Cardiac muscle cell (in vitro differentiated cells and primary cell): ENCODE measurements around the gene FEM1B. TPM values are rescaled to one million over a fixed set of nuclear protein-coding genes. Genes with fewer than 3 reads are reported as not detected.

Experiments
- DNase-seq, 2 donors: peaks; one replicate each; pipeline versions ENCODE4 v3.0.0 to v3.0.0-alpha.2; 2010 to 2017; ENCODE audit warnings: low read depth in 1 of 2, low spot score in 1 of 2
- H3K27ac ChIP-seq: fragments of 200-600 bp; sonication (generic); 2 replicates; pipeline ENCODE4 v1.5.1; 2016
- H3K27me3 ChIP-seq: fragments of 200-600 bp; sonication (generic); 2 replicates; pipeline ENCODE4 v1.6.0; 2016; ENCODE audit warnings: control low read depth
- H3K36me3 ChIP-seq: fragments of 200-600 bp; sonication (generic); 2 replicates; pipeline ENCODE4 v1.5.1; 2016; ENCODE audit warnings: control low read depth
- H3K4me1 ChIP-seq: fragments of 200-600 bp; sonication (generic); 2 replicates; pipeline ENCODE4 v1.8.1; 2017; ENCODE audit warnings: low read depth, mild to moderate bottlenecking, mixed run types
- H3K4me3 ChIP-seq: fragments of 200-600 bp; sonication (generic); 2 replicates; pipeline ENCODE4 v1.5.1; 2016; ENCODE audit warnings: mild to moderate bottlenecking
- H3K9me3 ChIP-seq: fragments of 200-600 bp; sonication (generic); 2 replicates; pipeline ENCODE4 v1.5.1; 2017; ENCODE audit warnings: low read depth, mild to moderate bottlenecking, control low read depth
- CTCF ChIP-seq: IDR thresholded peaks from 2 replicates; pipeline ENCODE4 v1.5.1; 2012; ENCODE audit warnings: low read depth, mild to moderate bottlenecking, low read length
- polyA plus RNA-seq: library from polyadenylated mRNA; unstranded; fragments of >200 nt; fragmentation: Nextera tagmentation; extraction: Ambion mirVana; gene quantifications from 2 replicates; pipeline ENCODE4 v1.2.1, GENCODE V29; 2016
- total RNA-seq: library from RNA; depleted of rRNA; stranded (reverse); fragments of >200 nt; gene quantifications from 2 replicates; pipeline ENCODE4 v1.2.3, GENCODE V29; 2016

Gene FEM1B
- total and polyA plus RNA-seq, 2 experiments from 2014 or later, result 23.0 to 59.7 TPM

- no peaks in the 10 kb centered on the region for H3K4me1 ChIP-seq
- no peak overlapping the region for H3K27ac ChIP-seq
- H3K4me3 ChIP-seq, result no peak overlapping the region
- no peaks in the 10 kb centered on the region for H3K27me3 ChIP-seq
- no peaks in the 10 kb centered on the region for H3K36me3 ChIP-seq
- TF ChIP-seq CTCF, result no peak
- H3K9me3 ChIP-seq, result no peaks in the 10 kb centered on the region
- DNase-seq, result no peak
Observed at GRCh38 chr15:68314563-68314962, 37.0 kb downstream of the FEM1B start.

GRCh38 chr15:68315035-68315434 lies 37.5 kb downstream of the FEM1B start:
- Histone ChIP-seq H3K4me3 (no peak overlapping the region), H3K27me3 (no peaks in the 10 kb centered on the region), H3K36me3 (no peaks in the 10 kb centered on the region), H3K4me1 (no peaks in the 10 kb centered on the region), H3K27ac (no peak overlapping the region), H3K9me3 (no peaks in the 10 kb centered on the region)
- DNase-seq, result no peak
- no peak for TF ChIP-seq CTCF

GRCh38 chr15:68315495-68316031 lies 38.0 kb downstream of the FEM1B start:
- DNase-seq, result peak in 1 of 2 donors; percentile 19

GRCh38 chr15:68316061-68316804 lies 38.7 kb downstream of the FEM1B start:
- H3K27ac ChIP-seq, result no peak overlapping the region
- peak; percentile 24 to 44 for DNase-seq
- H3K36me3 ChIP-seq, result no peaks in the 10 kb centered on the region
- TF ChIP-seq CTCF, result peak; percentile 50
- H3K4me1 ChIP-seq, result no peaks in the 10 kb centered on the region
- no peaks in the 10 kb centered on the region for H3K9me3 ChIP-seq
- H3K4me3 ChIP-seq, result no peak overlapping the region
- H3K27me3 ChIP-seq, result no peaks in the 10 kb centered on the region

More at GRCh38 chr15:68315495-68316031, 38.0 kb downstream of the FEM1B start:
- Histone ChIP-seq H3K4me1 (no peaks in the 10 kb centered on the region), H3K9me3 (no peaks in the 10 kb centered on the region), H3K27ac (no peak overlapping the region), H3K27me3 (no peaks in the 10 kb centered on the region), H3K4me3 (no peak overlapping the region), H3K36me3 (no peaks in the 10 kb centered on the region)
- TF ChIP-seq CTCF, result no peak

- TF ChIP-seq CTCF, result no peak
- Histone ChIP-seq H3K9me3 (no peaks in the 10 kb centered on the region), H3K36me3 (no peaks in the 10 kb centered on the region), H3K4me1 (no peaks in the 10 kb centered on the region), H3K4me3 (no peak overlapping the region), H3K27ac (no peak overlapping the region), H3K27me3 (no peaks in the 10 kb centered on the region)
- DNase-seq, result no peak
Observed at GRCh38 chr15:68317281-68318007, 39.9 kb downstream of the FEM1B start.
